ENCODE results near the gene NHERF1.
A peak's percentile ranks its signal among the peaks of the same experiment; 100 is the strongest.

The NHERF1 gene

DNA sequence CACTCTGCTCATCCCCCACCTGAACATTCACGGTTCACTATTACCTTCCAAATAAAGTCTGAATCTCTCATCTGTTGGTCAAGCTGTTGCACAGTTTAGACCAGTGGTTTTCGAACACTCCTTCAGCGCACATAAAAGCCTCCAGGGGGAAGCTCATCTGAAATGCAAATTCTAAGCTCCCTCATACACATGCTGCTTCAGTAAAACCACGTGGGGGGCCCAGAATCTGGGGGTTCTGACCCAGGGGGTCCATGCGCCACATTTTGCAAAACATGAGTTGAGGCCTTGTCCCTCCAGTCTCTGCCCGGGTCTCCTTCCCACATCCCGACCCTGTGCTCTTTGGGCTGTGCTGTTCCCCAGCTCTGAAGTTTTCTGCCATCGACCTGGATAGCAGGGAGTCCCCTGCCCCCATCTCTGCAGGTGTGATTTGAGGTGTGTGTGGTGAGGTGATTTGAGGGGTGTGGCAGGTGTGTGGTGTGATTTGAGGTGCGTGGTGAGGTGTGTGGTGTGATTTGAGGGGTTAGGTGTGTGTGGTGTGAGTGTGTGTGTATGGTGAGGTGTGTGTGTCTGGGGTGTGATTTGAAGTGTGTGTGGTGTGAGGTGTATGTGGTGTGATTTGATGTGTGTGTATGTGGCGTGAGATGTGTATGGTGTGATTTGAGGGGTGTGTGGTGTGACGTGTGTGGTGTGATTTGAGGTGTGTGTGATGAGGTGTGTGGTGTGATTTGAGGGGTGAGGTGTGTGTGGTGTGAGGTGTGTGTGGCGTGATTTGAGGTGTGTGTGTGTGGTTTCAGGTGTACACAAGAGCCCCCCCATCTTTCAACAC is 16.2 kb upstream of the NHERF1 start:
- no peak for DNase-seq (ENCODE audit: low spot score)

DNA sequence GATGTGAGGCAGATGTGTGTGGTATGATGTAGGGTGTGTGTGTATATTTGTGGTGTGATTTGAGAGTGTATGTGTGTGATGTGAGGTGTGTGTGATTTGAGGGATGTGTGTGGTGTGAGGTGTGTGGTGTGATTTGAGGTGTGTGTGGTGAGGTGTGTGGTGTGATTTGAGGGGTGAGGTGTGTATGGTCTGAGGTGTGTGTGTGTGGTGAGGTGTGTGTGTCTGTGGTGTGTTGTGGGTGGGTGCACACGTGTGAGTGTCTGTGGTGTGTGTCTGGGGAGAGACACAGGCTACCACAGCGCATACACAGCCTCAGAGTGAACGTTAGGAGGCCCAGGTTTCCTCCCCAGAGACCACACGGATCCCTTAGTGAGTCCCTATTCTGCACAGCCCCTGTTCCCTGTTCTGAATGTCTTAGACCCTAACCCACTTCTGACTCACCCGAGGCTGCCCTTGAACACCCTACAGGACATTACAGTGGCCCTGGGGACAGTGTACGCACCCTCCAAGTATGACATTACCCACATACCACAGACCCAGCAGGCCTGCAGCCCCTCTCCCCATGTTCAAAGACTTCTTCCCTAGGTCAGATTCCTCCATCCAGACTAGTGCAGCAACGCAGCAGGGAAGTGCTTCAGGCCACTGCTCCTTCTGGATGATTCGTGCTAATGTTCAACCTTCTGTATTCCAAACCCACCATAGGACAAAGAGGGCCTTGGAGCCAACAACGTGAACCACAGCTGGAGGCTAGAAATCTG is 14.9 kb upstream of the NHERF1 start:
- TF ChIP-seq, protein P1, sequence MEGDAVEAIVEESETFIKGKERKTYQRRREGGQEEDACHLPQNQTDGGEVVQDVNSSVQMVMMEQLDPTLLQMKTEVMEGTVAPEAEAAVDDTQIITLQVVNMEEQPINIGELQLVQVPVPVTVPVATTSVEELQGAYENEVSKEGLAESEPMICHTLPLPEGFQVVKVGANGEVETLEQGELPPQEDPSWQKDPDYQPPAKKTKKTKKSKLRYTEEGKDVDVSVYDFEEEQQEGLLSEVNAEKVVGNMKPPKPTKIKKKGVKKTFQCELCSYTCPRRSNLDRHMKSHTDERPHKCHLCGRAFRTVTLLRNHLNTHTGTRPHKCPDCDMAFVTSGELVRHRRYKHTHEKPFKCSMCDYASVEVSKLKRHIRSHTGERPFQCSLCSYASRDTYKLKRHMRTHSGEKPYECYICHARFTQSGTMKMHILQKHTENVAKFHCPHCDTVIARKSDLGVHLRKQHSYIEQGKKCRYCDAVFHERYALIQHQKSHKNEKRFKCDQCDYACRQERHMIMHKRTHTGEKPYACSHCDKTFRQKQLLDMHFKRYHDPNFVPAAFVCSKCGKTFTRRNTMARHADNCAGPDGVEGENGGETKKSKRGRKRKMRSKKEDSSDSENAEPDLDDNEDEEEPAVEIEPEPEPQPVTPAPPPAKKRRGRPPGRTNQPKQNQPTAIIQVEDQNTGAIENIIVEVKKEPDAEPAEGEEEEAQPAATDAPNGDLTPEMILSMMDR (IDR thresholded peaks at IDR 0.05; ENCODE audit: extremely low read depth, missing control alignments), result no peak

More for the DNA sequence above, 16.2 kb upstream of the NHERF1 start:
- TF ChIP-seq, protein P1 (IDR thresholded peaks at IDR 0.05; ENCODE audit: extremely low read depth, missing control alignments), result no peak

DNA sequence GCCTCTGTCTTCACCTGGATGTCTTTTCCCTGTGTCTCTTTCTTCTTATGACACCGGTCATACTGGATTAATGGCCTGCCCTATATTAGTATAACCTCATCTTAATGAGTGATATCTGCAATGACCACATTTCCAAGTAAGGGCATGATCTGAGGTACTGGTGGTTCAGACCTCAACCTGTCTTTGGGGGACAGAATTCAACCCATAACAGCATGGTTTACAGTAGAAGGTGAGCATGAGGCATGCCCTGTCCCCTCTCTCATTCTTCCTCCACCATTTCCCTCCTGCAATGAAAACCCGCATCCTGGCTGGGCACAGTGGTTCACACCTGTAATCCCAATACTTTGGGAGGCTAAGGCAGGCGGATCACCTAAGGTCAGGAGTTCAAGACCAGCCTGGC is 14.2 kb upstream of the NHERF1 start:
- no peak for DNase-seq (ENCODE audit: low spot score)
- TF ChIP-seq, protein P1 (IDR thresholded peaks at IDR 0.05; ENCODE audit: extremely low read depth, missing control alignments), result no peak

More for the DNA sequence above, 14.9 kb upstream of the NHERF1 start:
- DNase-seq (ENCODE audit: low spot score), result no peak

DNA sequence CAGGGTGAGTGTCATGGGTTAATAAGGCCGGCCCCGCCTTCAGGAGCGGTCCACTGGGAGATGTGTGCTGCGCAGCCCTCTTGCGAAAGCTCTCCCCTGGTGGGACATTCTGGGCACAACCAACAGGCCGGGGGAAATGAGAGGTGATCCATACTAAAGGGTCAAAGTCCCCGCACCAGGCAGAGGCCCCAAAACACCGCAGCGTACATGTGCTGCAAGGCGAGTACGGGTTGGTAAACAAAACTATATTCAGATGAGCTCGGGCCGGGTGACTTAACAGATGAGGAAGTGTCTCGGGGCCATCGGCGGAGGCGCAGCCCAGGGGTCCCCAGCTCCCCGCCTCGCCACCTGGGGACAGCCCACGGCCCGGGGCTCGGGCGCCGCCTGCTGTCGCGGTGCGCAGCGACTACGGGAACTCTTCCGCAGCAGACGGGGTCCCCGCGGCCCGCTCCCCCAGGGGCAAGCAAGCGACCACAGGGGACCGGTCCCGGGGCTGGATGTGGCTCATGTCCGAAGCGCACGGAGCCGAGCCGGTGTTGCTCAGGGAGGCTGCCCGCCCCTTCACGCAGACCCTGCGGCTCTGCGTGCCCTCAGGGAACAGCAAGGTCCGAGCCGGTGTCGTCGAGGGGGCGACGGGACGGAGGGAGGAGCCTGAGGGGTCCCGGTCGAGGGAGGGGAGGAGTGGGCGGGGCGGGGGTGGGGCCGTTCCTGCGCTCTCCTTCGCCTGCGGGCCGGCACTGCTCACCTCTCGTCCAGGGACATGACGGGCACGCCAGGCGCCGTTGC is 11.7 kb upstream of the NHERF1 start, which contains the start of gene RAB37:
RAB37 (plus strand) TSS at position 744 of the 786 bp plus-strand sequence; CDS start at position 761, 17 bp downstream.
- TF ChIP-seq, protein P1 (IDR thresholded peaks at IDR 0.05; ENCODE audit: extremely low read depth, missing control alignments), result peak; percentile 67
- DNase-seq (ENCODE audit: low spot score), result peak; percentile 76

DNA sequence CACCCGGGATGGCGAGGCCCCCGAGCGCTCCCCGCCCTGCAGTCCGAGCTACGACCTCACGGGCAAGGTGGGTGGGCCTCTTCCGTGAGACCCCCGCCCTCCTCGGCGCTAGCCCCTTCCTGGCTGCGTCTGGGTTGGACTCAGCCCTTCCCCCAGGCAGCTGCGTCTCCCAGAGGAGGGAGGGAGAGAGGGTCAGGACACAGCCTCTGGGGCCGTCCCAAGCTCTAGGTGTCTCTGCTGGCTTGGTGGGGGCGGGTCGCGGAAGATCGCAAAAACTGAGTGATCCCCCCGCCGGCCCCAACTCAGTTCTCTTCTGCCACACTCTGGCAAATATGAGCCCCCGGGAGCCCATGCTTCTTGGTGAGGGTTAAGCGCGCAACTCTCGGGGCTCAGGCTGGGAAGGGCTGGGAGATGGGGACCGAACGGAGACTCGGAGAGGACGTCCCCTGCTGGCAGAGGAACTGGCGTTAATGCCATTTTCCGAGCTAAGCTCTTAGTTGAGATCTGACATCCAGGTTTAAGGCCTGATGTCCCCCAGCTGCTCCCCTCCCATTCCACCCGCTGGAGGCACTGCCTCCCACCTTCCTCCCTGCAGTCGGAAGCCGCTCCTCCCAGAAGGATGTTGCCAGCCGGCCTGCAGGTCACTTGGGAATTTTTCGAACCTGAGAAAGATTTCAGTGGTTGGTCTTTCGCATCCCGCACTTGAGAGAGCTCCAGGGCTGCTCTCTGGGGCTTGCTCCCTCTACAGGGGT is 11.0 kb upstream of the NHERF1 start:
- DNase-seq (ENCODE audit: low spot score), result peak; percentile 75
- TF ChIP-seq, protein P1 (IDR thresholded peaks at IDR 0.05; ENCODE audit: extremely low read depth, missing control alignments), result peak; percentile 65

DNA sequence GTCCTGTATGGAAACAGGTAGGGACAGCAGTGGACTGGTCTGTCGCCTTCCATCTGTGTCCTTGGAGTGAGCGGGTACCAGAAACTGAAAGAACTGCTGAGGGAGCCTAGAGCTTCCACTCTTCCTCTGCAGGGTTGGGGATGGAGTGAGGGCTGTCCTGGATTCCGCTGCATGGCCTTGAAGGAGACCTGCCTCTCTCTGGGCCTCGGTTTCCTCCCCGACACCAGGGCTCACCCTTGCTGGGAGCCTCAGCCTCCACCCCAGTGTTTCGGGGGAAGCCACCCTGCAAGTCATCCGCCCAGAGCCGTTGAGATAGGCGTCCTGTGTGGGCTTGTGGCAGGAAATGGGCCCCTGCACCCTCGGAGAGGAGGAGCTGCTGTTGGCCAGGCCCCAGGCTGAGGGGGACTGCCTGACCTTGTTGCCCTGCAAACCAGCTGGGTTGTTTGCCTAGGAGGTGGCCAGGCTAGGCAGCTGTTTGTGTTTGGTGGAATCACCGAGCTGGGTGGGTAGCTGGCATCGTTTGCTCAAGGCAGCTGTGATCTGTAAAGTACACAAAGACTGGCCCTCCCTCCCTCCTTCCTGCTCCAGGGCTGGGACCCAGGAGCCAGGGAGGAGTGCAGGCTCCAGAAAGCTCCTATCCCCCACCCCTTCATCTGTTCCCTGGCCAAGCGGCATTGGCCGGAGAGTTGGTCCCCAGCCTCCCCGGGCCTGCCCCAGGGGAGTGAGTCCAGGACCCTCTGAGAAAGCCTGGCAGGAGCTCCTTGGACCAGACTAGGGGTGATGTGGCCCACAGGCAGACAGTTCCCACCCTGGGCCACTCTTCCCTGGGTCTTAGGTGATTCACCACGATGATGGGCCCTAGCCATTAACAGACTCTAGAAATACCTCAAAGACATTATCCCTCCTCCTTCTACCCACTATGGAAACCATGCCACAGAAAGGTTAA is 10.1 kb upstream of the NHERF1 start:
- TF ChIP-seq, protein P1 (IDR thresholded peaks at IDR 0.05; ENCODE audit: extremely low read depth, missing control alignments), result no peak
- peak; percentile 88 for DNase-seq (ENCODE audit: low spot score)
